ENCODE measurements around the gene UGT1A9.

- TF ChIP-seq POLR2A (IDR thresholded peaks at IDR 0.05; ENCODE audit: low read depth, low read length): no peak
- TF ChIP-seq, protein P1, sequence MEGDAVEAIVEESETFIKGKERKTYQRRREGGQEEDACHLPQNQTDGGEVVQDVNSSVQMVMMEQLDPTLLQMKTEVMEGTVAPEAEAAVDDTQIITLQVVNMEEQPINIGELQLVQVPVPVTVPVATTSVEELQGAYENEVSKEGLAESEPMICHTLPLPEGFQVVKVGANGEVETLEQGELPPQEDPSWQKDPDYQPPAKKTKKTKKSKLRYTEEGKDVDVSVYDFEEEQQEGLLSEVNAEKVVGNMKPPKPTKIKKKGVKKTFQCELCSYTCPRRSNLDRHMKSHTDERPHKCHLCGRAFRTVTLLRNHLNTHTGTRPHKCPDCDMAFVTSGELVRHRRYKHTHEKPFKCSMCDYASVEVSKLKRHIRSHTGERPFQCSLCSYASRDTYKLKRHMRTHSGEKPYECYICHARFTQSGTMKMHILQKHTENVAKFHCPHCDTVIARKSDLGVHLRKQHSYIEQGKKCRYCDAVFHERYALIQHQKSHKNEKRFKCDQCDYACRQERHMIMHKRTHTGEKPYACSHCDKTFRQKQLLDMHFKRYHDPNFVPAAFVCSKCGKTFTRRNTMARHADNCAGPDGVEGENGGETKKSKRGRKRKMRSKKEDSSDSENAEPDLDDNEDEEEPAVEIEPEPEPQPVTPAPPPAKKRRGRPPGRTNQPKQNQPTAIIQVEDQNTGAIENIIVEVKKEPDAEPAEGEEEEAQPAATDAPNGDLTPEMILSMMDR (conservative IDR thresholded peaks at IDR 0.05; ENCODE audit: low read depth, low read length): no peak
- TF ChIP-seq SMC3 (IDR thresholded peaks at IDR 0.05; ENCODE audit: low read depth, low read length): no peak
- TF ChIP-seq, protein P2, sequence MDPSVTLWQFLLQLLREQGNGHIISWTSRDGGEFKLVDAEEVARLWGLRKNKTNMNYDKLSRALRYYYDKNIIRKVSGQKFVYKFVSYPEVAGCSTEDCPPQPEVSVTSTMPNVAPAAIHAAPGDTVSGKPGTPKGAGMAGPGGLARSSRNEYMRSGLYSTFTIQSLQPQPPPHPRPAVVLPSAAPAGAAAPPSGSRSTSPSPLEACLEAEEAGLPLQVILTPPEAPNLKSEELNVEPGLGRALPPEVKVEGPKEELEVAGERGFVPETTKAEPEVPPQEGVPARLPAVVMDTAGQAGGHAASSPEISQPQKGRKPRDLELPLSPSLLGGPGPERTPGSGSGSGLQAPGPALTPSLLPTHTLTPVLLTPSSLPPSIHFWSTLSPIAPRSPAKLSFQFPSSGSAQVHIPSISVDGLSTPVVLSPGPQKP (IDR thresholded peaks at IDR 0.05; ENCODE audit: borderline replicate concordance, low read depth, low read length): no peak
- TF ChIP-seq FOS (IDR thresholded peaks at IDR 0.05; ENCODE audit: low read depth, low read length): no peak
- TF ChIP-seq RAD21 (IDR thresholded peaks at IDR 0.05; ENCODE audit: low read length): no peak
- no peak for TF ChIP-seq MXI1 (IDR thresholded peaks at IDR 0.05; ENCODE audit: borderline replicate concordance, low read depth, low read length)
- no peak for TF ChIP-seq MAFK (IDR thresholded peaks at IDR 0.05; ENCODE audit: low read depth, low read length)
- TF ChIP-seq CHD1 (IDR thresholded peaks at IDR 0.05; ENCODE audit: low read depth, low read length): no peak
Observed at GRCh38 chr2:233684640-233685039, 12.9 kb downstream of the UGT1A9 start.
